EH (cell line): Measurements from ENCODE around the gene RPS19.
"Not testable (repeated sequence)": the region's sequence is repeated elsewhere in the genome, so short reads cannot be mapped to it uniquely, and the experiment has no call there.

Experiments
- DNase-seq: peaks from one replicate; pipeline ENCODE4 v3.0.0-alpha.2; 2015; ENCODE audit warnings: low read depth

The RPS19 gene

DNA sequence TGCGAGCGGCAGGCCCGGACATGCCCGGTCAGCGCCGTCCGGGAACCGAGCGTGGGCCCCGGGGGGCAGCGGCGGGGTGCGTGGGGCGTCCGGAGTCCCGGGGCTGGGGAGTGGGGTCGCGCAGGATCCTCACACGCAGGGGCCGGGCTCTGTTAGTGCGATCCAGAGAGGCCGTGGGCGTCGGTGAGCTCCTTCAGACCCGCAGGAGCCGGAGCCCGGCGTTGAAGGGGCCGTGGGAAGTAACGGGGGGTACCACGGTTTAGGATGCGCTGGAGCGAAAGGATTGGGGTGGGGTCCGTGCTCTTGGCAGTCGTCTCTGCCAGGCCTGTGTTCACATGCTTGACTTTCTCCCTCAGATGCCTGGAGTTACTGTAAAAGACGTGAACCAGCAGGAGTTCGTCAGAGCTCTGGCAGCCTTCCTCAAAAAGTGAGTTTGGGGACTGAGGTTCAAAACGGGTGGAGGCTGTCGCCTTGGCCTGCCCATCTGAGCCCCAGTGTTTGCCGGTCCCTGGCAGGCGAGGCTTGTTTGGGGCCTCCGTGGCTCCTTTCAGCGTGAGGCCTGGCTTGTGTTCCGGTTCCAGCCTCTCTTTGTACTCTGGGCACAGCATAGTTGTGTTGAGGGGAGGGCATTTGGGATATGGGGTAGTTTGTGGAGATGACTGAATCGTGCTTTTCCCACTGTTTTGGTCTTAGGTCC lies 512 bp downstream of the RPS19 start:
- peak; percentile 26 for DNase-seq

- DNase-seq = no peak
Observed at GRCh38 chr19:41861116-41861768, 1.2 kb downstream of the RPS19 start.

DNA sequence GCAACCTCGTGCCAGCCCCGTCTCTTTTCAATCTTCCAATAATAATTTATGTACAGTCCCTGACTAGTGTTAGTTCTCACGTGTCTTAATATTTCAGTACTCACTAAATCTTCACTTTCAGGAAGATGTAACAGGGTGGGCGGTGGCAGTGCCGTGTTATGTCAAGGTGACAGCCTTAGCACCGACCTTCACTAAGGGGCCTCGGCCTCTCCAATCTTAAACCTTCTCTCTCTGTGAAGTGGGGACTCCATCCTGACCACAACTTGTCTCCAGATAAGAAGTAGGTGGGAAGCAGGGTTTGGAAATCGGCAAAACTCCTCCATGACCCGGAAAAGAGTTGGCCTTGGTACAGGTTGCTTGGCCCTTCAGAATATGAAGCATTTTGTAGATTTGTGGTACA lies 1.8 kb downstream of the RPS19 start:
- DNase-seq = no peak

DNA sequence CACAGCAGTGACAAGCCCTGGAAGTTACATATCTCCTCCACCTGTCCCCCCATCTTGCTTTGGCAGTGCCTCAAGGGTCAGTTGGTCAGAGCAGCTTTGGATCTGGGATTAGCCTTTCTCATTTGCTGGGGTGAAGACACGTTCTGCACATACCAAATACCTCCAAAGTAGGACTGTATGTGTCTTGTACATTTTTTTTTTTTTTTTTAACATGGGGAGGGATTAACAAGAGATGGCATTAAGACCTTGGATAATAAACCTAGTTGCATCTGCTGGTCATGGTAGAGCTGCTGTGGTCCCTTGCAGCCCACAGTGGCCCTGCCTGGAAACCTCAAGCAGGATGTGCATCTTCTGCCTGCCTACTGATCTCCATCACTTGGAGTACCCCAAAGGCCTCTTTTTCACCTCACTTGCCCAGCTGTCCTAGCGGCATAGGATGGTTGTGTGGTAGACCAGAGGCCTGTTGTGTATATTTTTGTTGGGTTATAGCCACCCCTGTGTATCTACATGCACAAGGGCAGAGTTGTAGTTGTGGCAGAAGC lies 2.5 kb downstream of the RPS19 start:
- no peak for DNase-seq

DNA sequence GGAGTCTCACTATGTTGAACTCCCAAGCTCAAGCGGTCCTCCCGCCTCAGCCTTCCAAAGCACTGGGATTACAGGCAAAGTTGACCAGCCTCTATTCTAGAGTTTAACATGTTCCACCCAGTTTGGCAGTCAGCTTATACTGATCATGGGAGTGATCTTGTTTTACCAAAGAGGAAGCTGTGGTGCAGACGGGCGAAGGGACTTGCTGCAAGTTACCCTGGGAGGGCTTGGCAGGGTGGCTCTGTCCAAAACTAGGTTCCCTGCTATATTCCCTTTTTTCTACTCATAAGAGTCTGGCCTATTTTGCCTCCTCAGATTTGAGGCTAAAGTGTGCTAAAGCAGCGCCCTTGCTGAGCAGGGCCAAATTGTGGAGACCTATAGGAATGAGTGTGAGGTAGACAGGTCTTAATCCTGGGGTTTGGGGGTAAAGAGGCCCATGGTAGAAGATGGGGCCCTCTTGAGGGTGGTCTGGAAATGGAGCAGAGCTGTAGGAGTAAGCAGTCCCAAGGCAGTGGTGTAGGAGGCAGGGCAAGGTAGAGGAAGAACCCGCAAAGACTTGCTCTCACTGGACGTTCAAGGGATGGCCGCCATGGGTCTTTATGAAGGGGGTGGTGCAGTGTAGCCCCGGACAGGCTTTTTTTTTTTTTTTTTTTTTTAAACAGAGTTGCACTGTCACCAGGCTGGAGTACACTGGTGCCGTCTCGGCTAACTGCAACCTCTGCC lies 3.3 kb downstream of the RPS19 start:
- DNase-seq = no peak

GRCh38 chr19:41864374-41864773 lies 4.3 kb downstream of the RPS19 start:
- DNase-seq = no peak

GRCh38 chr19:41866284-41866683 lies 6.2 kb downstream of the RPS19 start:
- DNase-seq = no peak

DNA sequence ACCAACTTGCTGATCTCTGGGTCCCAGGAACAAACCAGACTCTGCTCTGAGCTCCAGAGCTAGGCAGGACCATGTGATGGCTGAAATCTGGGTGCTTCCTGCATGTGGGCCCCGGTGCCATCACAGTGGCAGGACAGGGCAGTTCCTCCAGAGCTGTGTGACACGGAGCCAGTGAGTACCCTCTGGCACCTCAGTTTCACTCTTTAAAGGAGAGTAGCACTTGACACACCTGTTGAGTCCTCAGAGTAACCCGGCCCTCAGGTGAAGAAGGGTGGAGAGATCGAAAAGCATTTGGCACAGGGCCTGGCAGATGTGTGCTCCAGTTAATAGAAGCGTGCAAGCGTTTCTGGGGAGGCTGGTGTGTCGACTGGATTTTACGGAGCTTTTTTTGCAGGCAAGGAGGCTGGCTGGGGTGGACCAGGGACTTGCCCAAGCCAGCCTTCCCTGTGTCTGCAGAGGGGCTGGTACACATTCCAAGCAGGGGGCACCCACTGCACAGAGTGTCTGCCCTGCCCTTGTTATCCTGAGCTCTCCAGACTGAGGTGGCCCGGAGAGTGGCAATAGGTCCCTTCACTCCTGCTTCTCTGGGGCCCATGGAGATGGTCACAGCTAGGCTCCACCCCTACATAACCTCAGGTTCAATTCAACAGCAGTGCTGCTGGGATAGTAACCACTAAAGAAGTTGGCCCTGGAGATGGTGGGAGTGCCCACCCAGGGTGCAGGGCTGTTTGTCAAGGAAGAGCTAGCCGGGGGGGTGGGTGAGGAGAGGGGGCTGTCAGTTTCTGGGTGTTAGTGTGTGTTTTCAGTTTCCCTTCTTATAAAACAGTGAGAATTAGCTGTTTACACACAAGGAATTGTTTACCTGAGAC lies 8.3 kb downstream of the RPS19 start:
- no peak for DNase-seq

GRCh38 chr19:41868989-41869300 lies 8.9 kb downstream of the RPS19 start:
- no peak for DNase-seq

DNA sequence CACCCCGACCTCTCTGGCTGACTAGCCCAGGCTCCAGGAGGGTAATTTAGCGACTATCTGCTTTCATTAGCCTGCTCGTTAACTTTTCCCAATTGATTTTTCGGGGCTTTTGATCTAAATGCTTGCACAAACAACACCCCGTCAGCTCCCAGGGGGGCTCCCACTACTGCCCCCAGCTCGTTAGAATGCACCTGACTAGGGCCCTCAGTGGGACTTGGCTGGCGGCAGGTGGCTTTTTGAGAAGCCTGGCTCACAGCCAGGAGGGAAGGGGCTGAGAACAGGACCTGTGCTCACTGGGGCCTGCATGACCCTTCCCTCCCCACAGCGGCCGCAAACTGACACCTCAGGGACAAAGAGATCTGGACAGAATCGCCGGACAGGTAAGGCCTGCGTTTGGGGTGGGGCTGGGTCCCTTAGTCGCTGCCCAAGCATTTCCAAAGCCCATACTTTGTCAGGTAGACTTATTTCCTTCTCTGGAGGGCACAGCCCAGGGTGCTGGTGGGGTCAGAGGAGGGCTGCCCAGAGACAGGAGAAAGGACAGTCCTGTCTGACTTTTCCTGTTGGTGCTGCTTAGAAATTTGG lies 9.4 kb downstream of the RPS19 start:
- no peak for DNase-seq

DNA sequence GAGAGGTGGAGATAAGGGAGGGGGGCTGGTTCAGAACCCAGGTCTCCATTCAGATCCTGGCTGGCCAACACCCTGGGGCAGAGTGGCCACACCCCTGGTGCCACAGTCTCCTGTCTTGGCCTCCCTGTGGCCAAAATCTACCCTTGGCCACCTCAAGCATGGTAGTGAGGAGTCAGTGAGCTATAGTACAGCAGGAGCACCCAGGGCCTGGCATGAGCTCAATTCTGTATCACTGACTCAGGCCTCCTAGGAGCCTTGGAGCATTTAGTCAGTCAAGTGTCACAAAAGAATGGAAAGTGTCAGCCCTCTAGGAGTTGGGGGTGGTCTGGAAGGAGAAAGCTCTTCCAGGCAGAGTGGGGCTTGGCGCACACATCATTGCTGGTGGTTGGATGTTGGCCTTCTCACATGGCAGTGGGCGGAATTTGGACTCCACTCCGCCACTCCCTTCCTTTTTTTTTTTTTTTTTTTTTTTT lies 10.4 kb downstream of the RPS19 start:
- DNase-seq = peak; percentile 43

GRCh38 chr19:41871573-41872383 lies 11.7 kb downstream of the RPS19 start:
- DNase-seq = no peak

DNA sequence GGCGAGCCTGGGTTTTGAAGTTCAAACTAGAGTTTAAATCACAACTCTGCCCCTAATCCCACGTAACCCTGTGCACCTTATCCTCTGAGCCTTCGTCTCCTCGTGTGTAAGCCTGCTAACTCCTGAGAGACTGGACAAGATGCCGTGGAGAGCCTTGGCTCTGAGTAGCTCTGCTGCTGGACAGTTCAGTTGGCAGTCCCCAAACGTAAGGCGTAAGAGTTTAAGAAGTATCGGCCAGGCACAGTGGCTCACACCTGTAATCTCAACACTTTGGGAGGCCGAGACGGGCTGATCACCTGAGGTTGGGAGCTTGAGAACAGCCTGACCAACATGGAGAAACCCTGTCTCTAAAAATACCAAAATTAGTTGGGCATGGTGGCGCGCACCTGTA lies 12.3 kb downstream of the RPS19 start:
- DNase-seq = peak; percentile 14

GRCh38 chr19:41872775-41873647 lies 13.0 kb downstream of the RPS19 start:
- DNase-seq = peak; percentile 64

- not testable (repeated sequence) for DNase-seq
Observed at GRCh38 chr19:41875973-41876372, 15.9 kb downstream of the RPS19 start.

DNA sequence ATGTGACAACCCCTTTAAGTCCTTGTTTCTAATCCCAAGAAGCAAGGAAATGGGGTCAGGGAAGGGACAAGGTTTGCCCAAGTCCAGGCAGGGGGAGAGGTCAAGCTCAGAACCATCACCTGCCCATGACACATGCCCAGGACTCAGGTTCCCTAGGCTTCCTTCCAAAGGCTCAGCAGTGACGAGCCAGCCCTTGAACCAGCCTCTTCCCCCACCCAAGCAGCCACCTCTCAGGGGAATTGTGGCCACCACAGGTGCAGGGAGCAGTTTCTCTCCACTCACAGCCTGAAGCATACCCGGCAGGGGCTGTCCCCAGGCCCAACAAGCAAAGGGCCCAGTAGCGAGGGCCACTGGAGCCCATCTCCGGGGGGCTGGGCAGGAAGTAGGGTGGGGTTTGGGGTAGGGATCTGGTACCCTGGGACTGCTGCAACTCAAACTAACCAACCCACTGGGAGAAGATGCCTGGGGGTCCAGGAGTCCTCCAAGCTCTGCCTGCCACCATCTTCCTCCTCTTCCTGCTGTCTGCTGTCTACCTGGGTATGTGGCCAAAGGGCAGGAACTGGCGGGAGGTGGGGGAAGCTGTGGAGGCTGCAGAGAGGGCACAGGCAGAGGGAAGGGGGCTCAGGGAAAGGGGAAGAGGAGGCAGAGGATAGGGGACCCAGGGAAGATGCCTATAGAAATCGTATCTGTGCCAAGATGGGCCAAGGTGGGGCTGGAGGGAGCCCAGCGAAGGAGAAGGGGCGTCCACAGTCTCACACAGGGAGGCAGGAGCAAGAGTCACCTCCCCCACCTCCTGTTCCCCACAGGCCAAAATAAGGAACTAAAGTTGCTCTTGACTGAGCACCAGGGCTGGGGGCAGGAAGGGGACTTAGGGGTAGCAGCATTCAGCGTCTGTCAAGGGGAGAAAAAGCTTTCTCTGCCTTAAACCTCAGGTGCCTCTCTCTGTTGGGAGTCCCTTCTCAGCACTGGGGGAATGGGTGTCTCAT lies 17.1 kb downstream of the RPS19 start, which contains the start of gene CD79A:
CD79A (plus strand) TSS at position 433 of the 986 bp plus-strand sequence; CDS start at position 459, 26 bp downstream.
- no peak for DNase-seq

DNA sequence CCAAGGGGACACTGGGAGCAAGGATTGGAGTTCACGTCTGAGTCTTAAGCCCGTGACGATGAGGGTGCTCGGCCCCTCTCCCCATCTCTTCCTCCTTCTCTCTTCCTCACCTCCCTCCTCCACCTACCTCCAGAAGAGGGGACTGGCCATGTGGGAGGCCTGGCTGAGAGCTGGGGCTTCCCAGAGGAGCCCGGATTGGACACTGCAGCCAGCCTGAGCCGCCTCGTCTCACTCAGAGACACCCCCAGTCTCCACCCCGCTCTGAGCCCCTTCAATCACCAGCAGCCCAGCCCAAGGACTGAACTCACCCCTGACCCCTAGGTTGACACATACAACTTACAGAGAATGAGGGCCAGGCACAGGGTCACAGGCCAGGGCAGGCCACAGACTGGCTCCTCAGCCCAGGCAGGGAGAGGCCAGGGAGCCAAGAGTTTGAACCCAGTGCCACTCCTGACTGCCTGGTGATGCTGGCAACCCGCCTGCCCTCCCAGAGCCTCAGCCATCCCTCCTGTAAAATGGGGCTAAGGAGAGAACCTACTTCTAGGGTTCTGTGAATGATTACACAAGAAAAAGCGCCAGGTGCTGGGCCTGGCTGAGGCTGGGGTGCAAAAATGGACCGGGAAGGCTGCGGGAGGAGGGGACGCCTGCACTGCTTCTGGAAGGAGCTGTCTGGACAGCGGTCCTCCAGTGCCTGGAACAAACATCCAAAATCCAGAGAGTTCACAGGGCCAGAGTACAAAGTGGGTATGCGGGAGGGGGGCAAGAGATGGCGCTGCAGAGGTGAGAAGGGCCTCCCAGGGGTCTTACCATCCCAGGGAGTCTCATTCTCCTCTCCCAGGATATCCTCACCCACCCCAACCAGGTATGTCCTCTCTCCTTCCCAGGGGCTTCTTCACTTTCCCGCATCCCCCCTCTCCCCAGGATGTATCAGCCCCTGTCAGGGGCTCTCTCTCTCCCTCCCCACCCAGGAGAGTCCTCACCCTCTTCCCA lies 18.2 kb downstream of the RPS19 start:
- no peak for DNase-seq
